ENCODE measurements around the gene EFCAB6. TPM values are rescaled to one million over a fixed set of nuclear protein-coding genes. Genes with fewer than 3 reads are reported as not detected.

The EFCAB6 gene
- total RNA-seq, 4 donors from 2014 or later = 1.1 to 3.8 (median 2.7) TPM

- no peak for TF ChIP-seq CTCF (IDR thresholded peaks at IDR 0.05)
- TF ChIP-seq POLR2AphosphoS5 (IDR thresholded peaks at IDR 0.05) = no peak
- no peak for TF ChIP-seq EP300 (IDR thresholded peaks at IDR 0.05)
- no peak for TF ChIP-seq POLR2A (IDR thresholded peaks at IDR 0.05)
- WGBS, 2 donors (ENCODE audit: low coverage in 1 of 2) = 93% methylated on average over 4 of the region's 16 CpGs; no CpG with 5 or more reads in 1 of the 2 donors
- Histone ChIP-seq H3K4me3 (no peak overlapping the region), H3K36me3 (no peaks in the 10 kb centered on the region), H3K27me3 (peaks cover 22% of the 10 kb centered on the region), H3K27ac (no peak overlapping the region), H3K9me3 (no peaks in the 10 kb centered on the region), H3K4me1 (no peaks in the 10 kb centered on the region)
- no peak for ATAC-seq
Measured at GRCh38 chr22:43497956-43498855, 313.9 kb downstream of the EFCAB6 start.

- TF ChIP-seq CTCF (IDR thresholded peaks at IDR 0.05) (no peak), POLR2AphosphoS5 (IDR thresholded peaks at IDR 0.05) (no peak), EP300 (IDR thresholded peaks at IDR 0.05) (no peak), POLR2A (IDR thresholded peaks at IDR 0.05) (no peak)
- H3K27me3 ChIP-seq = peaks cover 42% of the 10 kb centered on the region
- no peak overlapping the region for H3K4me3 ChIP-seq
- no CpG with 5 or more reads among the region's 5 CpGs for WGBS, 2 donors (ENCODE audit: low coverage in 1 of 2)
- H3K36me3 ChIP-seq = no peaks in the 10 kb centered on the region
- H3K4me1 ChIP-seq = no peaks in the 10 kb centered on the region
- ATAC-seq = no peak
- no peaks in the 10 kb centered on the region for H3K9me3 ChIP-seq
- no peak overlapping the region for H3K27ac ChIP-seq
Measured at GRCh38 chr22:43493297-43493696, 318.8 kb downstream of the EFCAB6 start.

- 92 to 100% methylated on average over 1 of the region's 1 CpG for WGBS, 2 donors (ENCODE audit: low coverage in 1 of 2)
- H3K27me3 ChIP-seq = peaks cover 58% of the 10 kb centered on the region
Measured at GRCh38 chr22:43491737-43492136, 320.4 kb downstream of the EFCAB6 start.

GRCh38 chr22:43491177-43491576 lies 320.9 kb downstream of the EFCAB6 start:
- Histone ChIP-seq H3K4me3 (no peak overlapping the region), H3K4me1 (no peaks in the 10 kb centered on the region), H3K36me3 (no peaks in the 10 kb centered on the region), H3K9me3 (no peaks in the 10 kb centered on the region), H3K27me3 (peaks cover 63% of the 10 kb centered on the region), H3K27ac (no peak overlapping the region)
- no peak for ATAC-seq
- WGBS, 2 donors (ENCODE audit: low coverage in 1 of 2) = 55 to 63% methylated on average over 3 of the region's 3 CpGs
- no peak for TF ChIP-seq EP300 (IDR thresholded peaks at IDR 0.05)
- no peak for TF ChIP-seq POLR2AphosphoS5 (IDR thresholded peaks at IDR 0.05)
- TF ChIP-seq CTCF (IDR thresholded peaks at IDR 0.05) = no peak
- no peak for TF ChIP-seq POLR2A (IDR thresholded peaks at IDR 0.05)

More at GRCh38 chr22:43491737-43492136, 320.4 kb downstream of the EFCAB6 start:
- no peak for ATAC-seq
- H3K4me3 ChIP-seq = no peak overlapping the region
- H3K4me1 ChIP-seq = no peaks in the 10 kb centered on the region
- TF ChIP-seq CTCF (IDR thresholded peaks at IDR 0.05) (no peak), POLR2A (IDR thresholded peaks at IDR 0.05) (no peak), EP300 (IDR thresholded peaks at IDR 0.05) (no peak), POLR2AphosphoS5 (IDR thresholded peaks at IDR 0.05) (no peak)
- H3K27ac ChIP-seq = no peak overlapping the region
- no peaks in the 10 kb centered on the region for H3K36me3 ChIP-seq
- H3K9me3 ChIP-seq = no peaks in the 10 kb centered on the region

GRCh38 chr22:43490311-43490710 lies 321.8 kb downstream of the EFCAB6 start:
- WGBS, 2 donors (ENCODE audit: low coverage in 1 of 2) = 37% methylated on average over 2 of the region's 7 CpGs; no CpG with 5 or more reads in 1 of the 2 donors
- no peak for TF ChIP-seq EP300 (IDR thresholded peaks at IDR 0.05)
- no peak for TF ChIP-seq POLR2AphosphoS5 (IDR thresholded peaks at IDR 0.05)
- no peak for TF ChIP-seq CTCF (IDR thresholded peaks at IDR 0.05)
- no peak for TF ChIP-seq POLR2A (IDR thresholded peaks at IDR 0.05)
- H3K36me3 ChIP-seq = no peaks in the 10 kb centered on the region
- no peak overlapping the region for H3K27ac ChIP-seq
- H3K4me3 ChIP-seq = no peak overlapping the region
- peaks cover 72% of the 10 kb centered on the region for H3K27me3 ChIP-seq
- H3K9me3 ChIP-seq = no peaks in the 10 kb centered on the region
- no peaks in the 10 kb centered on the region for H3K4me1 ChIP-seq
- ATAC-seq = no peak

Measured in gastroesophageal sphincter (tissue), 4 donors.